Measurements from ENCODE around the gene PLCB2. TPM values are rescaled to one million over a fixed set of nuclear protein-coding genes. Genes with fewer than 3 reads are reported as not detected.

The PLCB2 gene
- total and polyA plus RNA-seq, 9 of the 15 experiments (the other 6 are each of a cell fraction or from before 2014, with no cell fraction given), result 0.37 to 12.3 (median 8.0) TPM

DNA sequence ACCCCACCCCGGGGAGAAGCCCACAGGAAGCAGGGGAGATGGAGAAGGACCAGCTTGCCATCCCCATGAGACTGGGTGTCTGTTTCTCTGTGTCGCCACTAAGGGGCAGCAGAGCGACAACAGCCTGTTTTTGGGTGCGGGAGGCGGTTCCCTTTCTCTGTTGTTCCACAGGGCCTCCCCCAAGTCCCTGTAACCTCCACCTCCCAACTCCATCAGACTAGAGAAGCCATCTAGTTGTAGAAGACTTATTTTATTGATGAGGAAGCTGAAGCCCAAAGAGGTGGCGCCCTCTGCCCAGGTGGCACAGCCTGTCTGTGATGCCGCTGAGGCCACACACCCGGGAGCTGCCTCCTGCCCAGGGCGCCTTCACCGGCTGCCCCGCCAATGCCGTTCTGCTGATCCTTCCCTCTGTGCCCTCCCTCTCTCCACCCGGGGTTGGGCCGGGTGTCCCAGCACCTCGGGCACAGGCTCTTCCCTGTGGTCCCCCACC, 36.9 kb upstream of the PLCB2 start (continued):
- no peak for TF ChIP-seq MTA3 (IDR thresholded peaks at IDR 0.05; ENCODE audit: borderline replicate concordance)
- no peak for TF ChIP-seq BCOR (IDR thresholded peaks at IDR 0.05)
- TF ChIP-seq, protein P1, sequence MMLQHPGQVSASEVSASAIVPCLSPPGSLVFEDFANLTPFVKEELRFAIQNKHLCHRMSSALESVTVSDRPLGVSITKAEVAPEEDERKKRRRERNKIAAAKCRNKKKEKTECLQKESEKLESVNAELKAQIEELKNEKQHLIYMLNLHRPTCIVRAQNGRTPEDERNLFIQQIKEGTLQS (IDR thresholded peaks at IDR 0.05), result no peak
- TF ChIP-seq, protein P1 (CRISPR knock-in tag; conservative IDR thresholded peaks at IDR 0.05), result no peak
- 0 out of 2 replicates have a peak, but pooled peaks have one; percentile 33 for TF ChIP-seq XRCC5 (IDR thresholded peaks at IDR 0.05; ENCODE audit: low read depth, low read length)
- TF ChIP-seq NR2F6 (CRISPR knock-in tag; IDR thresholded peaks at IDR 0.05), result no peak
- TF ChIP-seq, protein P2, sequence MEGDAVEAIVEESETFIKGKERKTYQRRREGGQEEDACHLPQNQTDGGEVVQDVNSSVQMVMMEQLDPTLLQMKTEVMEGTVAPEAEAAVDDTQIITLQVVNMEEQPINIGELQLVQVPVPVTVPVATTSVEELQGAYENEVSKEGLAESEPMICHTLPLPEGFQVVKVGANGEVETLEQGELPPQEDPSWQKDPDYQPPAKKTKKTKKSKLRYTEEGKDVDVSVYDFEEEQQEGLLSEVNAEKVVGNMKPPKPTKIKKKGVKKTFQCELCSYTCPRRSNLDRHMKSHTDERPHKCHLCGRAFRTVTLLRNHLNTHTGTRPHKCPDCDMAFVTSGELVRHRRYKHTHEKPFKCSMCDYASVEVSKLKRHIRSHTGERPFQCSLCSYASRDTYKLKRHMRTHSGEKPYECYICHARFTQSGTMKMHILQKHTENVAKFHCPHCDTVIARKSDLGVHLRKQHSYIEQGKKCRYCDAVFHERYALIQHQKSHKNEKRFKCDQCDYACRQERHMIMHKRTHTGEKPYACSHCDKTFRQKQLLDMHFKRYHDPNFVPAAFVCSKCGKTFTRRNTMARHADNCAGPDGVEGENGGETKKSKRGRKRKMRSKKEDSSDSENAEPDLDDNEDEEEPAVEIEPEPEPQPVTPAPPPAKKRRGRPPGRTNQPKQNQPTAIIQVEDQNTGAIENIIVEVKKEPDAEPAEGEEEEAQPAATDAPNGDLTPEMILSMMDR (IDR thresholded peaks at IDR 0.05 in 2 of 3, conservative IDR thresholded peaks at IDR 0.05 in 1 of 3; ENCODE audit: insufficient read depth in 2 of 3, low read depth in 1 of 3, low read length in 3 of 3), result peak; percentile 87 to 91 (median 87)
- TF ChIP-seq ZNF165 (CRISPR knock-in tag; IDR thresholded peaks at IDR 0.05; ENCODE audit: borderline replicate concordance), result no peak
- TF ChIP-seq HLTF (IDR thresholded peaks at IDR 0.05), result no peak
- TF ChIP-seq ZBTB7A (IDR thresholded peaks at IDR 0.05; ENCODE audit: borderline replicate concordance, control insufficient read depth, low read depth, low read length), result no peak
- TF ChIP-seq BCL6 (CRISPR knock-in tag; IDR thresholded peaks at IDR 0.05), result no peak
- no peak for TF ChIP-seq ZNF57 (CRISPR knock-in tag; IDR thresholded peaks at IDR 0.05)
- no peak for TF ChIP-seq NFYB (IDR thresholded peaks at IDR 0.05; ENCODE audit: extremely low read depth, insufficient read length)
- TF ChIP-seq E2F3 (CRISPR knock-in tag; IDR thresholded peaks at IDR 0.05), result no peak
- TF ChIP-seq HDAC8 (tag; IDR thresholded peaks at IDR 0.05), result no peak
- TF ChIP-seq, protein P3, sequence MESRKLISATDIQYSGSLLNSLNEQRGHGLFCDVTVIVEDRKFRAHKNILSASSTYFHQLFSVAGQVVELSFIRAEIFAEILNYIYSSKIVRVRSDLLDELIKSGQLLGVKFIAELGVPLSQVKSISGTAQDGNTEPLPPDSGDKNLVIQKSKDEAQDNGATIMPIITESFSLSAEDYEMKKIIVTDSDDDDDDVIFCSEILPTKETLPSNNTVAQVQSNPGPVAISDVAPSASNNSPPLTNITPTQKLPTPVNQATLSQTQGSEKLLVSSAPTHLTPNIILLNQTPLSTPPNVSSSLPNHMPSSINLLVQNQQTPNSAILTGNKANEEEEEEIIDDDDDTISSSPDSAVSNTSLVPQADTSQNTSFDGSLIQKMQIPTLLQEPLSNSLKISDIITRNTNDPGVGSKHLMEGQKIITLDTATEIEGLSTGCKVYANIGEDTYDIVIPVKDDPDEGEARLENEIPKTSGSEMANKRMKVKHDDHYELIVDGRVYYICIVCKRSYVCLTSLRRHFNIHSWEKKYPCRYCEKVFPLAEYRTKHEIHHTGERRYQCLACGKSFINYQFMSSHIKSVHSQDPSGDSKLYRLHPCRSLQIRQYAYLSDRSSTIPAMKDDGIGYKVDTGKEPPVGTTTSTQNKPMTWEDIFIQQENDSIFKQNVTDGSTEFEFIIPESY (CRISPR knock-in tag; IDR thresholded peaks at IDR 0.05), result no peak
- TF ChIP-seq, protein P4, sequence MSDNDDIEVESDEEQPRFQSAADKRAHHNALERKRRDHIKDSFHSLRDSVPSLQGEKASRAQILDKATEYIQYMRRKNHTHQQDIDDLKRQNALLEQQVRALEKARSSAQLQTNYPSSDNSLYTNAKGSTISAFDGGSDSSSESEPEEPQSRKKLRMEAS (CRISPR knock-in tag; IDR thresholded peaks at IDR 0.05), result no peak
- TF ChIP-seq, protein P5, sequence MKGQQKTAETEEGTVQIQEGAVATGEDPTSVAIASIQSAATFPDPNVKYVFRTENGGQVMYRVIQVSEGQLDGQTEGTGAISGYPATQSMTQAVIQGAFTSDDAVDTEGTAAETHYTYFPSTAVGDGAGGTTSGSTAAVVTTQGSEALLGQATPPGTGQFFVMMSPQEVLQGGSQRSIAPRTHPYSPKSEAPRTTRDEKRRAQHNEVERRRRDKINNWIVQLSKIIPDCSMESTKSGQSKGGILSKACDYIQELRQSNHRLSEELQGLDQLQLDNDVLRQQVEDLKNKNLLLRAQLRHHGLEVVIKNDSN (CRISPR knock-in tag; IDR thresholded peaks at IDR 0.05), result peak; percentile 19; the same call in 1 of the 2 replicates
- no peak for TF ChIP-seq MTA1 (IDR thresholded peaks at IDR 0.05; ENCODE audit: borderline replicate concordance)
- TF ChIP-seq TGIF2 (CRISPR knock-in tag; IDR thresholded peaks at IDR 0.05), result no peak
- no peak for TF ChIP-seq HNRNPUL1 (IDR thresholded peaks at IDR 0.05; ENCODE audit: low read length)
- TF ChIP-seq, protein P6, sequence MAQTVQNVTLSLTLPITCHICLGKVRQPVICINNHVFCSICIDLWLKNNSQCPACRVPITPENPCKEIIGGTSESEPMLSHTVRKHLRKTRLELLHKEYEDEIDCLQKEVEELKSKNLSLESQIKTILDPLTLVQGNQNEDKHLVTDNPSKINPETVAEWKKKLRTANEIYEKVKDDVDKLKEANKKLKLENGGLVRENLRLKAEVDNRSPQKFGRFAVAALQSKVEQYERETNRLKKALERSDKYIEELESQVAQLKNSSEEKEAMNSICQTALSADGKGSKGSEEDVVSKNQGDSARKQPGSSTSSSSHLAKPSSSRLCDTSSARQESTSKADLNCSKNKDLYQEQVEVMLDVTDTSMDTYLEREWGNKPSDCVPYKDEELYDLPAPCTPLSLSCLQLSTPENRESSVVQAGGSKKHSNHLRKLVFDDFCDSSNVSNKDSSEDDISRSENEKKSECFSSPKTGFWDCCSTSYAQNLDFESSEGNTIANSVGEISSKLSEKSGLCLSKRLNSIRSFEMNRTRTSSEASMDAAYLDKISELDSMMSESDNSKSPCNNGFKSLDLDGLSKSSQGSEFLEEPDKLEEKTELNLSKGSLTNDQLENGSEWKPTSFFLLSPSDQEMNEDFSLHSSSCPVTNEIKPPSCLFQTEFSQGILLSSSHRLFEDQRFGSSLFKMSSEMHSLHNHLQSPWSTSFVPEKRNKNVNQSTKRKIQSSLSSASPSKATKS (CRISPR knock-in tag; IDR thresholded peaks at IDR 0.05), result no peak
